Activated naive CD4-positive, alpha-beta T cell treated with anti-CD3 and anti-CD28 coated beads, Interleukin-2, amount 50 U/mL, for 24 hours (primary cell): ENCODE measurements around the gene RAB5B.
"Not testable (repeated sequence)": the region's sequence is repeated elsewhere in the genome, so short reads cannot be mapped to it uniquely, and the experiment has no call there.

ENCODE experiments used
- H3K27ac Mint-ChIP-seq: one replicate; pipeline ENCODE4 v1.8.0; 2021; ENCODE audit warnings: mild to moderate bottlenecking, mixed read lengths
- H3K27me3 Mint-ChIP-seq: one replicate; pipeline ENCODE4 v1.8.0; 2021; ENCODE audit warnings: mixed read lengths
- H3K36me3 Mint-ChIP-seq: one replicate; pipeline ENCODE4 v1.8.0; 2021; ENCODE audit warnings: mixed read lengths
- H3K4me1 Mint-ChIP-seq: one replicate; pipeline ENCODE4 v1.8.0; 2021; ENCODE audit warnings: mixed read lengths
- H3K4me3 Mint-ChIP-seq: one replicate; pipeline ENCODE4 v1.8.0; 2021; ENCODE audit warnings: mild to moderate bottlenecking, mixed read lengths
- H3K9me3 Mint-ChIP-seq: one replicate; pipeline ENCODE4 v1.8.0; 2021; ENCODE audit warnings: mixed read lengths

The RAB5B gene

GRCh38 chr12:55966408-55967281 is 7.2 kb upstream of the RAB5B start, which contains the start of gene CDK2:
Gene CDK2 (plus strand): TSS chr12:55966830. CDS start chr12:55967009, 179 bp downstream.
- Mint-ChIP-seq H3K4me1 (peaks cover 33% of the 10 kb centered on the region), H3K4me3 (peak within 1 kb of the TSS; percentile 96), H3K27ac (peak within 1 kb of the TSS; percentile 92), H3K27me3 (no peaks in the 10 kb centered on the region), H3K36me3 (no peaks in the 10 kb centered on the region), H3K9me3 (no peaks in the 10 kb centered on the region)

GRCh38 chr12:55969356-55969755 is 4.5 kb upstream of the RAB5B start:
- Mint-ChIP-seq H3K9me3 (no peaks in the 10 kb centered on the region), H3K36me3 (no peaks in the 10 kb centered on the region), H3K27me3 (no peaks in the 10 kb centered on the region), H3K27ac (no peak overlapping the region), H3K4me1 (peaks cover 33% of the 10 kb centered on the region), H3K4me3 (no peak overlapping the region)

GRCh38 chr12:55970775-55971174 is 3.1 kb upstream of the RAB5B start:
- Mint-ChIP-seq H3K4me1 (peaks cover 28% of the 10 kb centered on the region), H3K27ac (no peak overlapping the region)

GRCh38 chr12:55972042-55972441 is 1.8 kb upstream of the RAB5B start:
- H3K9me3 Mint-ChIP-seq, result no peaks in the 10 kb centered on the region
- H3K27ac Mint-ChIP-seq, result no peak overlapping the region
- H3K36me3 Mint-ChIP-seq, result no peaks in the 10 kb centered on the region
- peaks cover 25% of the 10 kb centered on the region for H3K4me1 Mint-ChIP-seq
- H3K4me3 Mint-ChIP-seq, result no peak overlapping the region
- H3K27me3 Mint-ChIP-seq, result no peaks in the 10 kb centered on the region

More at GRCh38 chr12:55970775-55971174, 3.1 kb upstream of the RAB5B start:
- no peaks in the 10 kb centered on the region for H3K36me3 Mint-ChIP-seq
- no peak overlapping the region for H3K4me3 Mint-ChIP-seq
- H3K27me3 Mint-ChIP-seq, result no peaks in the 10 kb centered on the region
- H3K9me3 Mint-ChIP-seq, result no peaks in the 10 kb centered on the region

- Mint-ChIP-seq H3K27me3 (no peaks in the 10 kb centered on the region), H3K9me3 (no peaks in the 10 kb centered on the region), H3K27ac (no peak overlapping the region), H3K4me1 (peaks cover 27% of the 10 kb centered on the region), H3K36me3 (no peaks in the 10 kb centered on the region), H3K4me3 (no peak overlapping the region)
These were observed 1.4 kb upstream of the RAB5B start for GRCh38 chr12:55972456-55972855.

GRCh38 chr12:55972911-55973598 is 823 bp upstream of the RAB5B start:
- Mint-ChIP-seq H3K9me3 (no peaks in the 10 kb centered on the region), H3K27me3 (no peaks in the 10 kb centered on the region), H3K4me3 (no peak overlapping the region), H3K4me1 (peaks cover 27% of the 10 kb centered on the region), H3K27ac (no peak overlapping the region), H3K36me3 (no peaks in the 10 kb centered on the region)

- Mint-ChIP-seq H3K27ac (no peak overlapping the region), H3K27me3 (no peaks in the 10 kb centered on the region), H3K9me3 (no peaks in the 10 kb centered on the region), H3K4me3 (no peak overlapping the region), H3K36me3 (peaks cover 2% of the 10 kb centered on the region), H3K4me1 (peaks cover 31% of the 10 kb centered on the region)
These were observed 441 bp downstream of the RAB5B start for GRCh38 chr12:55974308-55974730.

- H3K4me3 Mint-ChIP-seq, result no peak overlapping the region
- H3K27me3 Mint-ChIP-seq, result no peaks in the 10 kb centered on the region
- peaks cover 2% of the 10 kb centered on the region for H3K36me3 Mint-ChIP-seq
- H3K4me1 Mint-ChIP-seq, result peaks cover 55% of the 10 kb centered on the region
- H3K9me3 Mint-ChIP-seq, result no peaks in the 10 kb centered on the region
- peak overlapping the region; percentile 65 for H3K27ac Mint-ChIP-seq
These were observed 4.5 kb downstream of the RAB5B start for GRCh38 chr12:55978393-55978792.

- H3K36me3 Mint-ChIP-seq, result peaks cover 2% of the 10 kb centered on the region
- peaks cover 59% of the 10 kb centered on the region for H3K4me1 Mint-ChIP-seq
- H3K27ac Mint-ChIP-seq, result no peak overlapping the region
These were observed 5.2 kb downstream of the RAB5B start for GRCh38 chr12:55979069-55979468.

GRCh38 chr12:55981882-55982281 is 8.0 kb downstream of the RAB5B start:
- not testable (repeated sequence) for H3K4me3 Mint-ChIP-seq, H3K9me3 Mint-ChIP-seq, H3K27me3 Mint-ChIP-seq, H3K27ac Mint-ChIP-seq, H3K36me3 Mint-ChIP-seq
- H3K4me1 Mint-ChIP-seq, result peaks cover 50% of the 10 kb centered on the region

More at GRCh38 chr12:55979069-55979468, 5.2 kb downstream of the RAB5B start:
- Mint-ChIP-seq H3K4me3 (no peak overlapping the region), H3K27me3 (no peaks in the 10 kb centered on the region), H3K9me3 (no peaks in the 10 kb centered on the region)

- no peak overlapping the region for H3K4me3 Mint-ChIP-seq
- peaks cover 45% of the 10 kb centered on the region for H3K4me1 Mint-ChIP-seq
- peak overlapping the region; percentile 46 for H3K27ac Mint-ChIP-seq
- peaks cover 2% of the 10 kb centered on the region for H3K36me3 Mint-ChIP-seq
- H3K27me3 Mint-ChIP-seq, result no peaks in the 10 kb centered on the region
- no peaks in the 10 kb centered on the region for H3K9me3 Mint-ChIP-seq
These were observed 8.6 kb downstream of the RAB5B start for GRCh38 chr12:55982319-55982936.

- H3K36me3 Mint-ChIP-seq, result peaks cover 1% of the 10 kb centered on the region
- H3K4me1 Mint-ChIP-seq, result peaks cover 36% of the 10 kb centered on the region
- no peak overlapping the region for H3K27ac Mint-ChIP-seq
- H3K9me3 Mint-ChIP-seq, result no peaks in the 10 kb centered on the region
- H3K27me3 Mint-ChIP-seq, result no peaks in the 10 kb centered on the region
- H3K4me3 Mint-ChIP-seq, result no peak overlapping the region
These were observed 9.5 kb downstream of the RAB5B start for GRCh38 chr12:55983232-55983842.

GRCh38 chr12:55984861-55985260 is 11.0 kb downstream of the RAB5B start:
- Mint-ChIP-seq H3K4me3 (no peak overlapping the region), H3K36me3 (peaks cover 2% of the 10 kb centered on the region), H3K27ac (no peak overlapping the region), H3K4me1 (peaks cover 25% of the 10 kb centered on the region), H3K27me3 (no peaks in the 10 kb centered on the region), H3K9me3 (no peaks in the 10 kb centered on the region)

- H3K36me3 Mint-ChIP-seq, result peaks cover 2% of the 10 kb centered on the region
These were observed 11.5 kb downstream of the RAB5B start for GRCh38 chr12:55985341-55985740.

GRCh38 chr12:55985976-55986375 is 12.1 kb downstream of the RAB5B start:
- H3K27me3 Mint-ChIP-seq, H3K4me3 Mint-ChIP-seq, H3K9me3 Mint-ChIP-seq, H3K36me3 Mint-ChIP-seq, H3K27ac Mint-ChIP-seq: not testable (repeated sequence)
- peaks cover 16% of the 10 kb centered on the region for H3K4me1 Mint-ChIP-seq

More at GRCh38 chr12:55985341-55985740, 11.5 kb downstream of the RAB5B start:
- Mint-ChIP-seq H3K4me1 (peaks cover 22% of the 10 kb centered on the region), H3K4me3 (no peak overlapping the region), H3K9me3 (no peaks in the 10 kb centered on the region), H3K27ac (no peak overlapping the region), H3K27me3 (no peaks in the 10 kb centered on the region)
